Neural cell (in vitro differentiated cells): ENCODE results near the gene ZBTB7C. TPM values are rescaled to one million over a fixed set of nuclear protein-coding genes. Genes with fewer than 3 reads are reported as not detected.

Source experiments
- H2AFZ ChIP-seq: fragments of 200-600, 300-800 bp; sonication (generic), shearing (Covaris generic); 2 replicates; pipeline ENCODE4 v1.6.0; 2014; ENCODE audit warnings: low read depth, mild to moderate bottlenecking, antibody characterized with exemption, low read length, moderate library complexity
- H3F3A ChIP-seq: fragments of 200-600 bp; shearing (Covaris generic); 2 replicates; pipeline ENCODE4 v1.6.1; 2016; ENCODE audit warnings: mild to moderate bottlenecking, moderate library complexity, mixed read lengths, antibody characterized with exemption, low read length; ENCODE audit not compliant: insufficient read depth, poor library complexity, severe bottlenecking
- H3K27ac ChIP-seq: fragments of 200-600, 300-800 bp; sonication (generic), shearing (Covaris generic); 2 replicates; pipeline ENCODE4 v1.5.1; 2014; ENCODE audit warnings: mild to moderate bottlenecking, low read length, moderate library complexity
- H3K27me3 ChIP-seq: fragments of 300-800, 200-600 bp; sonication (generic), shearing (Covaris generic); 2 replicates; pipeline ENCODE4 v1.6.0; 2014; ENCODE audit warnings: mild to moderate bottlenecking, low read depth, low read length, moderate library complexity; ENCODE audit not compliant: insufficient read depth
- H3K36me3 ChIP-seq: fragments of 300-800, 200-600 bp; sonication (generic), shearing (Covaris generic); 2 replicates; pipeline ENCODE4 v1.5.1; 2014; ENCODE audit warnings: mild to moderate bottlenecking, antibody characterized with exemption, low read length, moderate library complexity; ENCODE audit not compliant: insufficient read depth
- H3K4me2 ChIP-seq: fragments of 300-800, 200-600 bp; sonication (generic), shearing (Covaris generic); 2 replicates; pipeline ENCODE4 v1.6.0; 2014; ENCODE audit warnings: mild to moderate bottlenecking, low read length
- H3K4me3 ChIP-seq: fragments of 300-800, 200-600 bp; sonication (generic), shearing (Covaris generic); 2 replicates; pipeline ENCODE4 v1.5.1; 2014; ENCODE audit warnings: mild to moderate bottlenecking, low read length, moderate library complexity
- H3K79me2 ChIP-seq: fragments of 200-600 bp; shearing (Covaris generic); replicated peaks from 2 replicates; pipeline ENCODE4 v1.6.0; 2014; ENCODE audit warnings: mild to moderate bottlenecking, low read length, moderate library complexity; ENCODE audit not compliant: insufficient read depth
- H3K9ac ChIP-seq: fragments of 300-800, 200-600 bp; sonication (generic), shearing (Covaris generic); 2 replicates; pipeline ENCODE4 v1.6.1; 2016; ENCODE audit warnings: mild to moderate bottlenecking, low read length, mixed read lengths
- H3K9me2 ChIP-seq: fragments of 200-600 bp; shearing (Covaris generic); 2 replicates; pipeline ENCODE4 v1.6.1; 2016; ENCODE audit warnings: mild to moderate bottlenecking, low read length, mixed read lengths; ENCODE audit not compliant: insufficient read depth
- H3K9me3 ChIP-seq: fragments of 200-600, 300-800 bp; sonication (generic), shearing (Covaris generic); 2 replicates; pipeline ENCODE4 v1.6.1; 2016; ENCODE audit warnings: mild to moderate bottlenecking, mixed run types, low read length, moderate library complexity, mixed read lengths
- H4K20me1 ChIP-seq: fragments of 200-600 bp; shearing (Covaris generic); 2 replicates; pipeline ENCODE4 v1.6.1; 2016; ENCODE audit warnings: mild to moderate bottlenecking, mixed run types; ENCODE audit not compliant: insufficient read depth
- EZH2 ChIP-seq: fragments of 200-600, 300-800 bp; shearing (Covaris generic), sonication (generic); IDR thresholded peaks from 2 replicates; pipeline ENCODE4 v1.6.1; 2014; ENCODE audit warnings: antibody characterized with exemption, low read length, borderline replicate concordance, mild to moderate bottlenecking; ENCODE audit not compliant: insufficient read depth, poor library complexity, severe bottlenecking
- MXI1 ChIP-seq: fragments of 450-650 bp; conservative IDR thresholded peaks from 2 replicates; pipeline ENCODE4 v1.6.1; 2014; ENCODE audit warnings: antibody characterized with exemption, mild to moderate bottlenecking; ENCODE audit not compliant: poor library complexity, severe bottlenecking
- POLR2AphosphoS5 ChIP-seq: IDR thresholded peaks from 2 replicates; pipeline ENCODE4 v1.6.1; 2012
- RAD21 ChIP-seq: fragments of 450-650 bp; conservative IDR thresholded peaks from 2 replicates; pipeline ENCODE4 v1.6.1; 2014; ENCODE audit warnings: antibody characterized with exemption, mild to moderate bottlenecking, moderate library complexity
- SMC3 ChIP-seq: fragments of 450-650 bp; conservative IDR thresholded peaks from 2 replicates; pipeline ENCODE4 v1.6.1; 2014; ENCODE audit warnings: antibody characterized with exemption, mild to moderate bottlenecking, moderate library complexity; ENCODE audit not compliant: poor library complexity
- TAF1 ChIP-seq: IDR thresholded peaks from 2 replicates; pipeline ENCODE4 v1.6.1; 2012; ENCODE audit warnings: low read depth
- polyA plus RNA-seq: library from polyadenylated mRNA; depleted of rRNA; stranded (reverse); fragments of >200 nt; gene quantifications from 2 replicates; pipeline ENCODE4 v1.2.3, GENCODE V29; 2014
- TF ChIP-seq, protein P1 (sequence below): IDR thresholded peaks from 2 replicates; pipeline ENCODE4 v1.6.1; 2012; ENCODE audit warnings: borderline replicate concordance
- TF ChIP-seq, protein P2 (sequence below): fragments of 450-650 bp; IDR thresholded peaks from 2 replicates; pipeline ENCODE4 v1.5.1; 2014; ENCODE audit warnings: antibody characterized with exemption, mild to moderate bottlenecking, moderate library complexity; ENCODE audit not compliant: poor library complexity, severe bottlenecking

Gene ZBTB7C
- polyA plus RNA-seq, 1 donor from 2014 or later: 2.4 TPM

- TF ChIP-seq, protein P1, sequence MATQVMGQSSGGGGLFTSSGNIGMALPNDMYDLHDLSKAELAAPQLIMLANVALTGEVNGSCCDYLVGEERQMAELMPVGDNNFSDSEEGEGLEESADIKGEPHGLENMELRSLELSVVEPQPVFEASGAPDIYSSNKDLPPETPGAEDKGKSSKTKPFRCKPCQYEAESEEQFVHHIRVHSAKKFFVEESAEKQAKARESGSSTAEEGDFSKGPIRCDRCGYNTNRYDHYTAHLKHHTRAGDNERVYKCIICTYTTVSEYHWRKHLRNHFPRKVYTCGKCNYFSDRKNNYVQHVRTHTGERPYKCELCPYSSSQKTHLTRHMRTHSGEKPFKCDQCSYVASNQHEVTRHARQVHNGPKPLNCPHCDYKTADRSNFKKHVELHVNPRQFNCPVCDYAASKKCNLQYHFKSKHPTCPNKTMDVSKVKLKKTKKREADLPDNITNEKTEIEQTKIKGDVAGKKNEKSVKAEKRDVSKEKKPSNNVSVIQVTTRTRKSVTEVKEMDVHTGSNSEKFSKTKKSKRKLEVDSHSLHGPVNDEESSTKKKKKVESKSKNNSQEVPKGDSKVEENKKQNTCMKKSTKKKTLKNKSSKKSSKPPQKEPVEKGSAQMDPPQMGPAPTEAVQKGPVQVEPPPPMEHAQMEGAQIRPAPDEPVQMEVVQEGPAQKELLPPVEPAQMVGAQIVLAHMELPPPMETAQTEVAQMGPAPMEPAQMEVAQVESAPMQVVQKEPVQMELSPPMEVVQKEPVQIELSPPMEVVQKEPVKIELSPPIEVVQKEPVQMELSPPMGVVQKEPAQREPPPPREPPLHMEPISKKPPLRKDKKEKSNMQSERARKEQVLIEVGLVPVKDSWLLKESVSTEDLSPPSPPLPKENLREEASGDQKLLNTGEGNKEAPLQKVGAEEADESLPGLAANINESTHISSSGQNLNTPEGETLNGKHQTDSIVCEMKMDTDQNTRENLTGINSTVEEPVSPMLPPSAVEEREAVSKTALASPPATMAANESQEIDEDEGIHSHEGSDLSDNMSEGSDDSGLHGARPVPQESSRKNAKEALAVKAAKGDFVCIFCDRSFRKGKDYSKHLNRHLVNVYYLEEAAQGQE: no peak
- TF ChIP-seq MXI1 (no peak), TAF1 (no peak), RAD21 (no peak), EZH2 (no peak), POLR2AphosphoS5 (no peak), SMC3 (no peak)
- TF ChIP-seq, protein P2, sequence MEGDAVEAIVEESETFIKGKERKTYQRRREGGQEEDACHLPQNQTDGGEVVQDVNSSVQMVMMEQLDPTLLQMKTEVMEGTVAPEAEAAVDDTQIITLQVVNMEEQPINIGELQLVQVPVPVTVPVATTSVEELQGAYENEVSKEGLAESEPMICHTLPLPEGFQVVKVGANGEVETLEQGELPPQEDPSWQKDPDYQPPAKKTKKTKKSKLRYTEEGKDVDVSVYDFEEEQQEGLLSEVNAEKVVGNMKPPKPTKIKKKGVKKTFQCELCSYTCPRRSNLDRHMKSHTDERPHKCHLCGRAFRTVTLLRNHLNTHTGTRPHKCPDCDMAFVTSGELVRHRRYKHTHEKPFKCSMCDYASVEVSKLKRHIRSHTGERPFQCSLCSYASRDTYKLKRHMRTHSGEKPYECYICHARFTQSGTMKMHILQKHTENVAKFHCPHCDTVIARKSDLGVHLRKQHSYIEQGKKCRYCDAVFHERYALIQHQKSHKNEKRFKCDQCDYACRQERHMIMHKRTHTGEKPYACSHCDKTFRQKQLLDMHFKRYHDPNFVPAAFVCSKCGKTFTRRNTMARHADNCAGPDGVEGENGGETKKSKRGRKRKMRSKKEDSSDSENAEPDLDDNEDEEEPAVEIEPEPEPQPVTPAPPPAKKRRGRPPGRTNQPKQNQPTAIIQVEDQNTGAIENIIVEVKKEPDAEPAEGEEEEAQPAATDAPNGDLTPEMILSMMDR: no peak
- Histone ChIP-seq H3K79me2 (no peaks in the 10 kb centered on the region), H3K4me3 (no peak overlapping the region), H3K4me2 (no peak overlapping the region), H3K36me3 (no peaks in the 10 kb centered on the region), H3K9me3 (no peaks in the 10 kb centered on the region), H3K9me2 (no peaks in the 10 kb centered on the region), H3F3A (no peaks in the 10 kb centered on the region), H3K27ac (no peak overlapping the region), H2AFZ (no peak overlapping the region), H3K27me3 (no peaks in the 10 kb centered on the region), H3K9ac (no peak overlapping the region), H4K20me1 (no peaks in the 10 kb centered on the region)
Observed at GRCh38 chr18:48310353-48310752, 98.8 kb downstream of the ZBTB7C start.

- H3K9ac ChIP-seq: peak overlapping the region; percentile 30
- H4K20me1 ChIP-seq: no peaks in the 10 kb centered on the region
- H3K9me2 ChIP-seq: no peaks in the 10 kb centered on the region
- peak overlapping the region; percentile 46 for H3K4me3 ChIP-seq
- peak overlapping the region; percentile 58 for H3K27ac ChIP-seq
- H2AFZ ChIP-seq: no peak overlapping the region
- no peak for TF ChIP-seq TAF1
- no peaks in the 10 kb centered on the region for H3K9me3 ChIP-seq
- no peaks in the 10 kb centered on the region for H3F3A ChIP-seq
- H3K27me3 ChIP-seq: no peaks in the 10 kb centered on the region
- H3K36me3 ChIP-seq: no peaks in the 10 kb centered on the region
- no peaks in the 10 kb centered on the region for H3K79me2 ChIP-seq
- peak overlapping the region; percentile 57 for H3K4me2 ChIP-seq
Observed at GRCh38 chr18:48308755-48309575, 100.2 kb downstream of the ZBTB7C start.
